ENCODE data around the gene CDO1.
"Not testable (repeated sequence)": the region's sequence is repeated elsewhere in the genome, so short reads cannot be mapped to it uniquely, and the experiment has no call there.

GRCh38 chr5:115824983-115825382, 8.5 kb upstream of the CDO1 start:
- not testable (repeated sequence) for TF ChIP-seq CTCF (conservative IDR thresholded peaks at IDR 0.05 in 1 of 2, IDR thresholded peaks at IDR 0.05 in 1 of 2; ENCODE audit: extremely low read depth in 1 of 2, insufficient read depth in 1 of 2, low read depth in 1 of 2, low read length in 2 of 2); EZH2 (IDR thresholded peaks at IDR 0.05; ENCODE audit: borderline replicate concordance, low read length)

Data from mammary epithelial cell (primary cell).